Measurements from ENCODE around the gene CFDP1.

- TF ChIP-seq EZH2 (IDR thresholded peaks at IDR 0.05; ENCODE audit: borderline replicate concordance, low read length) (no peak), CTCF (IDR thresholded peaks at IDR 0.05; ENCODE audit: low read length) (no peak)
Observed at GRCh38 chr16:75479421-75479990, 46.2 kb upstream of the CFDP1 start.

Data from OCI-LY1 (cell line).